Aorta (tissue), 5 donors: Measurements from ENCODE around the gene IMP4. TPM values are rescaled to one million over a fixed set of nuclear protein-coding genes. Genes with fewer than 3 reads are reported as not detected.

Experiments used
- ATAC-seq: fragments of 200-7000 bp; cut with Tn5 transposase; one replicate; pipeline ENCODE4 v1.9.1; 2022; ENCODE audit warnings: moderate library complexity; ENCODE audit not compliant: low FRiP score
- DNase-seq, 2 donors: peaks; one replicate each; pipeline ENCODE4 v3.0.0-alpha.2; 2020
- H3K27ac ChIP-seq, 2 donors: one replicate each; pipeline ENCODE4 v1.5.1; 2013; ENCODE audit warnings: low read length in 2 of 2, mild to moderate bottlenecking in 2 of 2, moderate library complexity in 2 of 2, control low read depth in 1 of 2, inconsistent platforms in 1 of 2, low read depth in 1 of 2
- H3K27me3 ChIP-seq, 2 donors: one replicate each; pipeline ENCODE4 v1.6.1; 2013; ENCODE audit warnings: control low read depth in 1 of 2, low read length in 1 of 2, mild to moderate bottlenecking in 1 of 2, moderate library complexity in 1 of 2; ENCODE audit not compliant: insufficient read depth in 2 of 2, control insufficient read depth in 1 of 2
- H3K36me3 ChIP-seq, 2 donors: one replicate each; pipeline ENCODE4 v1.6.1; 2013; ENCODE audit warnings: control low read depth in 1 of 2, low read length in 1 of 2, mild to moderate bottlenecking in 1 of 2; ENCODE audit not compliant: insufficient read depth in 2 of 2, control insufficient read depth in 1 of 2
- H3K4me1 ChIP-seq, 2 donors: one replicate each; pipeline ENCODE4 v1.6.1; 2013; ENCODE audit warnings: low read length in 2 of 2, control low read depth in 1 of 2, mild to moderate bottlenecking in 1 of 2, moderate library complexity in 1 of 2; ENCODE audit not compliant: insufficient read depth in 2 of 2, control insufficient read depth in 1 of 2
- H3K4me3 ChIP-seq, 2 donors: one replicate each; pipeline ENCODE4 v1.5.1; 2013; ENCODE audit warnings: low read length in 2 of 2, control low read depth in 1 of 2, mild to moderate bottlenecking in 1 of 2
- H3K9me3 ChIP-seq: one replicate; pipeline ENCODE4 v1.6.1; 2013; ENCODE audit warnings: mild to moderate bottlenecking, low read length; ENCODE audit not compliant: control insufficient read depth
- WGBS, 2 donors: extraction: QIAGEN DNeasy Blood & Tissue Kit; methylation state at CpG; one replicate each; pipeline ENCODE4 v1.1.7; 2013; 5-methylcytosine and 5-hydroxymethylcytosine counted together
- intact Hi-C, 2 donors: fragments of 100-400 bp; cut with DNase I; formaldehyde crosslinking; loops; one replicate each; pipeline versions ENCODE4 v1.14.2 to v1.15.0; 2022
- long read RNA-seq, 2 donors: library from polyadenylated mRNA; unstranded; transcript quantifications; one replicate each; pipeline ENCODE4 v2.0.0, GENCODE V29; 2020 to 2021
- polyA plus RNA-seq, 2 donors: library from polyadenylated mRNA; stranded (reverse); fragments of 200-250 nt; gene quantifications; one replicate each; pipeline ENCODE4 v1.2.3, GENCODE V29; 2013
- total RNA-seq, 2 donors: library from RNA; stranded (reverse); fragmentation: NEBNext Ultra II Directional; extraction: Animal tissue kit (Norgen Biotek cat#: 25700); gene quantifications; one replicate each; pipeline ENCODE4 v1.2.1, GENCODE V29; 2021
- donor health status: healthy with polysubstance abuse.
- donor health status: Bipolar disorder and iron deficiency.
- donor health status: DM: no; HTN: no; CAD: no.
- donor health status: DM: no; HTN: no; CAD: no.
- donor health status: DM: yes; HTN: yes; CAD: no.

Gene IMP4, protein sequence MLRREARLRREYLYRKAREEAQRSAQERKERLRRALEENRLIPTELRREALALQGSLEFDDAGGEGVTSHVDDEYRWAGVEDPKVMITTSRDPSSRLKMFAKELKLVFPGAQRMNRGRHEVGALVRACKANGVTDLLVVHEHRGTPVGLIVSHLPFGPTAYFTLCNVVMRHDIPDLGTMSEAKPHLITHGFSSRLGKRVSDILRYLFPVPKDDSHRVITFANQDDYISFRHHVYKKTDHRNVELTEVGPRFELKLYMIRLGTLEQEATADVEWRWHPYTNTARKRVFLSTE
- total RNA-seq = 10 to 100 TPM; 44.3 to 47.0 TPM
- polyA plus RNA-seq = 10 to 100 TPM; 42.4 to 77.2 TPM
- long read RNA-seq, donor 1, transcript IMP4-201 (9 exons, 1,740 nt) = major isoform, 114 of 247 reads
- long read RNA-seq, donor 1, transcript IMP4-202 (9 exons, 822 nt) = minor isoform, 52 of 247 reads
- long read RNA-seq, donor 1, transcript IMP4-208 (8 exons, 2,379 nt) = minor isoform, 37 of 247 reads
- long read RNA-seq, donor 1, partial matches to known transcripts = 15 of 247 reads
- long read RNA-seq, donor 1, other reads (novel, unspliced or antisense) = 20 of 247 reads
- long read RNA-seq, donor 2, transcript IMP4-201 (9 exons, 1,740 nt) = major isoform, 23 of 52 reads
- long read RNA-seq, donor 2, transcript IMP4-202 (9 exons, 822 nt) = minor isoform, 7 of 52 reads
- long read RNA-seq, donor 2, partial matches to known transcripts = 11 of 52 reads
- long read RNA-seq, donor 2, other reads (novel, unspliced or antisense) = 7 of 52 reads

DNA sequence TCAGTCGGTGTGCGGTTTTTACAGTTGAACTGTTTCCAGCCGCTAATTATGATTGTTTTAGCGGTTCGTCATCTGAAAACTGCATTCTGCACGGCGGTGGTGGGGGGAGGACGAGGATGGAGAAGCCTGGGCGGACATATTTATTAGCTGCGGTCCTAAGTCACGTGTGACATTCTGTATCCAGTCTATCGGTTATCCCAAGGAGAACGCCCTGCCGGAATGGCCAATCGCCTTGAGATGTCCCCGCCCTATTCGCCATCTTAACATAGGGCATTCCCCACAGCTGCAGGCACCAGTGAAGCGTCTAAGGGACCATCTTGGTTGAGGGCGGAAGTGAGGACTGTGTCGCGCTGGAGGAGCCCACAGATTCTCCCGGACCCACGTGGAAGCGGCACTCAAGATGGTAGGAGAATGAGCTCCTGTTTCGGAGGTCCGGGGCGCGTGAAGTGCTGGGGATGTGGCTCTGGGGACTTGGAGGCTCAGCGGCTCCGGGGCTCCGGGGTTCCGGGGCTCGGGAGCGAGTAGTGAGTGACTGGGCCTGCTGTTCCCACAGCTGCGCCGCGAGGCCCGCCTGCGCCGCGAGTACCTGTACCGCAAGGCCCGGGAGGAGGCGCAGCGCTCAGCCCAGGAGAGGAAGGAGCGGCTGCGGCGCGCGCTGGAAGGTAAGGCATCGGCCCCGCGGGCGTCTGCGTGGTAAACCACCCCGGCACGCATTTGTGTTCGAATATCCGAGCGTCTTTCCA is at the start of gene IMP4:
IMP4 (plus strand) TSS at position 365 of the 743 bp plus-strand sequence; CDS start at position 401, 36 bp downstream.
- DNase-seq (peak; percentile 97 to 98), ATAC-seq (peak; percentile 98)
- WGBS, 2 donors = 0% methylated on average over 59 to 60 of the region's 60 CpGs
- Histone ChIP-seq H3K4me1 (no peaks in the 10 kb centered on the region), H3K27me3 (no peaks in the 10 kb centered on the region), H3K27ac (peak within 1 kb of the TSS; percentile 24 to 92), H3K36me3 (peaks cover 0 to 10% of the 10 kb centered on the region in 2 donors), H3K9me3 (no peaks in the 10 kb centered on the region), H3K4me3 (peak within 1 kb of the TSS; percentile 71 to 91)
- intact Hi-C loops = loop anchor here in 1 of 2 donors (1.0 to 10.0 kb wide), 2 partner anchors 30 to 468 kb away; no protein-coding TSS in a partner anchor

DNA sequence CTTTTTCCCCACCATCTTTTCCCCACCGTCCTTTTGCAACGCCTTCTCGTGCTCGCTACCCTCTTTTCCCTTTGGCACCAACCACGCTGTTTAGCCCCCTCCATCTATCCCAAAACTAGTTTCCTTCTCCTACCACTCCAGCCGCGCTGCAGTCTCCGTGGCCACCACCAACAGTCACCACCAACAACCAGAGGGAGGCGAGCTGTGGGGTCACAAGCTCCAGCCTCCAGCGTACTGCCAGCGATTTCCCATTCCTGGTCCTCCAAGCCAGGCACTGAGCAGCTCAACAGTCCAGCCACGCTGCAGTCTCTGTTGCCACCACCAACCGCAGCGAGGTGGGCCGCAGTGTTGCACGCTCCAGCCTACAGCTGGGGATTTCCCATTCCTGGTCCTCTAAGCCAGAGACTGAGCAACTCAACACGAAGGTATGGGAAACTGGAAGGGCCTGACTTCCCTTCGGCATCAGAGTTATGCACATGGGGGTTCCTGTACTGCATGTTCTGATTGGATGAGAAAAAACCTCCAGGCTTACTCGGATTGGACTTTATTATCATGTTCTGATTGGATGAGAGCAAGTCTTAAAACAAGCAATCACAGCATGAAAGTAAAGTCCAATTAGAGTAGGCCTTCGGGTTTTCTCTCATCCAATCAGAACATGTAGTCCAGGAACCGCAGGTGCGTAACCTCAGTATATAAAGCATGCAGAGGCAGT is 42.3 kb upstream of the IMP4 start:
- no peaks in the 10 kb centered on the region for H3K36me3 ChIP-seq
- DNase-seq = no peak
- WGBS, 2 donors = 74% methylated on average over 22 of the region's 22 CpGs
- ATAC-seq = no peak
- H3K27ac ChIP-seq = no peak overlapping the region
- intact Hi-C loops = no loop called here
- H3K4me3 ChIP-seq = no peak overlapping the region
- H3K9me3 ChIP-seq = no peaks in the 10 kb centered on the region
- H3K4me1 ChIP-seq = no peaks in the 10 kb centered on the region
- H3K27me3 ChIP-seq = no peaks in the 10 kb centered on the region

DNA sequence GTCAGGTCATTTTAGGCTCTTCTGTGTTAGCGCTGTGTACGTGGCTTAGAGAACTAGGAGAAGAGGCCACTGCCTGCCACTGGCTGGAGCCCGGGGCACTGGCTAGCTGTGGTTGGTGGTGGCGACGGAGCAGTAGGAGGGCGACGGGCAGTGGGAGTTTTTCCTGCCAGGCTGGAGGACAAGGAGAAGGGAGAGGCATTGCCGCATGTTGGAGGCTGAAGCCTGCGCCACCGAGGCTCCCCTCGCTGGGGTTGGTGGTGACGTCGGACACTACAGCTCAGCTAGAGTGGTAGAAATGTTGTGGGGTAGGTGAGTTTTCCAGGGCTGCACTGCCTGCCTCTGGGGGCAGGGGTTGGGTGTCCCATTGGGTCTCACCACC is 41.7 kb upstream of the IMP4 start:
- H3K4me1 ChIP-seq = no peaks in the 10 kb centered on the region
- 94 to 98% methylated on average over 13 of the region's 13 CpGs for WGBS, 2 donors
- H3K27ac ChIP-seq = no peak overlapping the region
- ATAC-seq (no peak), DNase-seq (no peak)
- H3K9me3 ChIP-seq = no peaks in the 10 kb centered on the region
- no peaks in the 10 kb centered on the region for H3K36me3 ChIP-seq
- no peak overlapping the region for H3K4me3 ChIP-seq
- intact Hi-C loops = no loop called here
- no peaks in the 10 kb centered on the region for H3K27me3 ChIP-seq

- no peaks in the 10 kb centered on the region for H3K27me3 ChIP-seq
- WGBS, 2 donors = 79% methylated on average over 12 of the region's 12 CpGs
- H3K4me3 ChIP-seq = no peak overlapping the region
- ATAC-seq = no peak
- intact Hi-C loops = no loop called here
- H3K27ac ChIP-seq = no peak overlapping the region
- H3K36me3 ChIP-seq = no peaks in the 10 kb centered on the region
- DNase-seq = no peak
- H3K4me1 ChIP-seq = no peaks in the 10 kb centered on the region
- H3K9me3 ChIP-seq = no peaks in the 10 kb centered on the region
These were observed 40.4 kb upstream of the IMP4 start for GRCh38 chr2:130302164-130302886.

- Histone ChIP-seq H3K27me3 (no peaks in the 10 kb centered on the region), H3K36me3 (no peaks in the 10 kb centered on the region), H3K4me1 (no peaks in the 10 kb centered on the region), H3K27ac (no peak overlapping the region), H3K9me3 (no peaks in the 10 kb centered on the region), H3K4me3 (no peak overlapping the region)
- DNase-seq (no peak), ATAC-seq (no peak)
- intact Hi-C loops = no loop called here
These were observed 39.5 kb upstream of the IMP4 start for GRCh38 chr2:130303169-130303568.

- Histone ChIP-seq H3K36me3 (no peaks in the 10 kb centered on the region), H3K9me3 (peaks cover 1% of the 10 kb centered on the region), H3K4me1 (no peaks in the 10 kb centered on the region), H3K27me3 (no peaks in the 10 kb centered on the region), H3K4me3 (no peak overlapping the region), H3K27ac (no peak overlapping the region)
- ATAC-seq = no peak
- intact Hi-C loops = no loop called here
- WGBS, 2 donors = 78 to 80% methylated on average over 3 of the region's 3 CpGs
- no peak for DNase-seq
These were observed 38.0 kb upstream of the IMP4 start for GRCh38 chr2:130304726-130305125.

GRCh38 chr2:130307850-130308249 is 34.8 kb upstream of the IMP4 start:
- 83 to 89% methylated on average over 4 of the region's 4 CpGs for WGBS, 2 donors
- no peak for ATAC-seq
- intact Hi-C loops = no loop called here

DNA sequence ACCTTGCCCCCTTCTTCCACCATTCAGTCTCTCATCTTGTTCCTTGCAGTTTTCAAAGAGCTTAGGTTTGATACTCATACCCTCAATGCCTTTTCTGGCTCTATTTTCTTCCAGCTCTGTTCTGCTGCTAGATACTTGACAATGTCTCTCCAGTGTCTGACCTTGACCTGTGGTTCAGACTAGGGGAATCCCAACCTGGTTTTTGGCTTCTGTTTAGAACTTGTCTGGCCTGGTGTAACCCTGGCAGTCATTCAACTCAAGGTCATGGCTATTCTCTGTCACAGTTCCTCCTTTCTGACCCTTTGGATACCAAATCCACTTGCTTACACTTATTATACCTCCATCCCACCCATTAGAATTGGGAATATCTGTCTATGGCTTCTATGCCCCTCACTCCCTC is 31.8 kb upstream of the IMP4 start:
- Histone ChIP-seq H3K4me1 (no peaks in the 10 kb centered on the region), H3K36me3 (no peaks in the 10 kb centered on the region), H3K9me3 (peaks cover 1% of the 10 kb centered on the region), H3K27me3 (no peaks in the 10 kb centered on the region), H3K4me3 (no peak overlapping the region), H3K27ac (no peak overlapping the region)
- DNase-seq (no peak), ATAC-seq (no peak)
- intact Hi-C loops = no loop called here

More at GRCh38 chr2:130307850-130308249, 34.8 kb upstream of the IMP4 start:
- H3K27me3 ChIP-seq = no peaks in the 10 kb centered on the region
- no peak for DNase-seq
- H3K4me3 ChIP-seq = no peak overlapping the region
- H3K4me1 ChIP-seq = no peaks in the 10 kb centered on the region
- H3K27ac ChIP-seq = no peak overlapping the region
- H3K36me3 ChIP-seq = no peaks in the 10 kb centered on the region
- H3K9me3 ChIP-seq = peaks cover 1% of the 10 kb centered on the region
